Measurements from ENCODE around the gene PRSS50.

- TF ChIP-seq EZH2 (IDR thresholded peaks at IDR 0.05) (no peak), CTCF (IDR thresholded peaks at IDR 0.05 in 2 of 3, conservative IDR thresholded peaks at IDR 0.05 in 1 of 3; ENCODE audit: borderline replicate concordance in 1 of 3, insufficient read depth in 1 of 3, low read depth in 2 of 3, low read length in 2 of 3) (no peak), EZH2phosphoT487 (IDR thresholded peaks at IDR 0.05; ENCODE audit: borderline replicate concordance) (no peak), REST (IDR thresholded peaks at IDR 0.05; ENCODE audit: low read depth) (no peak), POLR2A (IDR thresholded peaks at IDR 0.05; ENCODE audit: borderline replicate concordance, extremely low read depth, insufficient read depth, insufficient read length) (no peak), SIN3A (IDR thresholded peaks at IDR 0.05; ENCODE audit: low read depth) (no peak), MAX (IDR thresholded peaks at IDR 0.05) (no peak), POLR2AphosphoS5 (IDR thresholded peaks at IDR 0.05; ENCODE audit: low read depth, low read length) (no peak), RAD21 (IDR thresholded peaks at IDR 0.05; ENCODE audit: low read depth) (no peak), SP1 (IDR thresholded peaks at IDR 0.05; ENCODE audit: low read depth) (no peak), SRF (IDR thresholded peaks at IDR 0.05; ENCODE audit: low read depth) (no peak), JUND (IDR thresholded peaks at IDR 0.05) (no peak), CEBPB (IDR thresholded peaks at IDR 0.05; ENCODE audit: low read depth) (no peak), TCF7L2 (IDR thresholded peaks at IDR 0.05; ENCODE audit: borderline replicate concordance, extremely low read depth, insufficient read depth, insufficient read length) (no peak)
Observed at GRCh38 chr3:46756642-46757041, 39.0 kb upstream of the PRSS50 start.
